HG02678 (cell line): Measurements from ENCODE around the gene FAM47E.
"Not testable (repeated sequence)": the region's sequence is repeated elsewhere in the genome, so short reads cannot be mapped to it uniquely, and the experiment has no call there.

Experiments
- ATAC-seq: cut with Tn5 transposase; IDR thresholded peaks from one replicate; pipeline ENCODE4 v1.9.1; 2021; ENCODE audit warnings: mild to moderate bottlenecking, moderate library complexity; ENCODE audit not compliant: unreplicated experiment

Gene FAM47E

GRCh38 chr4:76224171-76224570, 27.4 kb upstream of the FAM47E start:
- ATAC-seq, result no peak

- no peak for ATAC-seq
Measured at GRCh38 chr4:76226418-76226817, 25.1 kb upstream of the FAM47E start.

GRCh38 chr4:76232681-76233080, 18.8 kb upstream of the FAM47E start:
- ATAC-seq, result no peak

- ATAC-seq, result no peak
Measured at GRCh38 chr4:76233083-76233482, 18.4 kb upstream of the FAM47E start.

- ATAC-seq, result no peak
Measured at GRCh38 chr4:76233529-76233928, 18.0 kb upstream of the FAM47E start.

GRCh38 chr4:76233967-76234678, 17.4 kb upstream of the FAM47E start:
- no peak for ATAC-seq

GRCh38 chr4:76234679-76235044, 16.9 kb upstream of the FAM47E start:
- no peak for ATAC-seq

GRCh38 chr4:76235407-76235806, 16.1 kb upstream of the FAM47E start:
- ATAC-seq, result no peak

- ATAC-seq, result no peak
Measured at GRCh38 chr4:76235915-76236314, 15.6 kb upstream of the FAM47E start.

- ATAC-seq, result no peak
Measured at GRCh38 chr4:76238236-76238635, 13.3 kb upstream of the FAM47E start.

- no peak for ATAC-seq
Measured at GRCh38 chr4:76238701-76239100, 12.8 kb upstream of the FAM47E start.

GRCh38 chr4:76240236-76240635, 11.3 kb upstream of the FAM47E start:
- no peak for ATAC-seq

GRCh38 chr4:76243877-76244276, 7.6 kb upstream of the FAM47E start:
- ATAC-seq, result not testable (repeated sequence)

GRCh38 chr4:76246025-76246424, 5.5 kb upstream of the FAM47E start:
- ATAC-seq, result no peak

GRCh38 chr4:76246852-76247251, 4.7 kb upstream of the FAM47E start:
- no peak for ATAC-seq

- no peak for ATAC-seq
Measured at GRCh38 chr4:76250962-76251361, 559 bp upstream of the FAM47E start.

GRCh38 chr4:76252271-76252653, 741 bp downstream of the FAM47E start:
- no peak for ATAC-seq

- ATAC-seq, result no peak
Measured at GRCh38 chr4:76253511-76253910, 2.0 kb downstream of the FAM47E start.

GRCh38 chr4:76256032-76256431, 4.5 kb downstream of the FAM47E start:
- no peak for ATAC-seq

- no peak for ATAC-seq
Measured at GRCh38 chr4:76256968-76257367, 5.4 kb downstream of the FAM47E start.

GRCh38 chr4:76257824-76258223, 6.3 kb downstream of the FAM47E start:
- ATAC-seq, result no peak

GRCh38 chr4:76260571-76260970, 9.1 kb downstream of the FAM47E start:
- ATAC-seq, result no peak

- no peak for ATAC-seq
Measured at GRCh38 chr4:76265631-76266218, 14.2 kb downstream of the FAM47E start.
